Keratinocyte (primary cell): ENCODE results near the gene IQSEC3. TPM values are rescaled to one million over a fixed set of nuclear protein-coding genes. Genes with fewer than 3 reads are reported as not detected.

ENCODE experiments used
- DNase-seq: peaks from one replicate; pipeline ENCODE4 v3.0.0-alpha.2; 2011; ENCODE audit warnings: low read depth, missing footprints, low spot score
- FAIRE-seq: peaks from 2 replicates; lab custom pipeline; 2011; peaks lifted over from hg19 to GRCh38; lab: Jason Lieb, UNC
- H2AFZ ChIP-seq: 2 replicates; pipeline ENCODE4 v1.6.0; 2012; ENCODE audit warnings: low read length, control low read depth, inconsistent platforms; ENCODE audit not compliant: control insufficient read depth
- H3K27ac ChIP-seq: 2 replicates; pipeline ENCODE4 v1.5.1; 2011; ENCODE audit warnings: low read length; ENCODE audit not compliant: control insufficient read depth, insufficient read depth
- H3K27me3 ChIP-seq: 3 replicates; pipeline ENCODE4 v1.6.0; 2011; ENCODE audit warnings: low read length; ENCODE audit not compliant: control insufficient read depth, insufficient read depth; ENCODE audit errors: extremely low read depth
- H3K36me3 ChIP-seq, 2 experiments: 2 replicates in 1 of 2; 3 replicates in 1 of 2; pipeline ENCODE4 v1.5.1; 2011; ENCODE audit warnings: low read length in 2 of 2, mild to moderate bottlenecking in 1 of 2; ENCODE audit not compliant: control insufficient read depth in 2 of 2, insufficient read depth in 2 of 2; ENCODE audit errors: extremely low read depth in 1 of 2
- H3K4me1 ChIP-seq: 3 replicates; pipeline ENCODE4 v1.5.1; 2011; ENCODE audit warnings: low read length; ENCODE audit not compliant: control insufficient read depth, insufficient read depth; ENCODE audit errors: extremely low read depth
- H3K4me2 ChIP-seq: 3 replicates; pipeline ENCODE4 v1.6.0; 2011; ENCODE audit warnings: low read depth, low read length; ENCODE audit not compliant: control insufficient read depth, insufficient read depth; ENCODE audit errors: extremely low read depth
- H3K4me3 ChIP-seq, 3 experiments: fragments of 200-600 bp in 1 of 3; sonication (generic) in 1 of 3; 2 replicates in 2 of 3; 3 replicates in 1 of 3; pipeline ENCODE4 v1.5.1; 2011 to 2016; ENCODE audit warnings: low read length in 3 of 3, mild to moderate bottlenecking in 3 of 3, control low read depth in 2 of 3, inconsistent platforms in 1 of 3, low read depth in 1 of 3, mixed read lengths in 1 of 3, mixed run types in 1 of 3, moderate library complexity in 1 of 3; ENCODE audit not compliant: control insufficient read depth in 2 of 3, insufficient read depth in 2 of 3; ENCODE audit errors: extremely low read depth in 1 of 3
- H3K79me2 ChIP-seq: 2 replicates; pipeline ENCODE4 v1.6.0; 2012; ENCODE audit warnings: low read length; ENCODE audit not compliant: control insufficient read depth, insufficient read depth
- H3K9ac ChIP-seq: 3 replicates; pipeline ENCODE4 v1.6.0; 2011; ENCODE audit warnings: low read length; ENCODE audit not compliant: control insufficient read depth, insufficient read depth; ENCODE audit errors: extremely low read depth
- H3K9me1 ChIP-seq: 3 replicates; pipeline ENCODE4 v1.6.0; 2011; ENCODE audit warnings: low read length; ENCODE audit not compliant: control insufficient read depth, insufficient read depth; ENCODE audit errors: extremely low read depth
- H3K9me3 ChIP-seq: 2 replicates; pipeline ENCODE4 v1.5.1; 2012; ENCODE audit warnings: low read depth, low read length; ENCODE audit not compliant: control insufficient read depth
- H4K20me1 ChIP-seq: 3 replicates; pipeline ENCODE4 v1.6.0; 2011; ENCODE audit warnings: low read length; ENCODE audit not compliant: control insufficient read depth, insufficient read depth; ENCODE audit errors: extremely low read depth
- EZH2 ChIP-seq: IDR thresholded peaks from one replicate; pipeline ENCODE4 v1.6.1; 2012; ENCODE audit warnings: inconsistent platforms, mild to moderate bottlenecking, low read length, moderate library complexity
- dilution Hi-C: fragments of 300-500 bp; cut with MboI; formaldehyde crosslinking; loops from one replicate; pipeline ENCODE4 v1.7.0; 2020; ENCODE audit warnings: low sequenced_read_pairs; ENCODE audit not compliant: extremely low pct_ligation_motif_present
- polyA plus RNA-seq, 5 experiments: library from polyadenylated mRNA; depleted of rRNA in 3 of 5; stranded (reverse) in 3 of 5; stranded (forward) in 1 of 5; unstranded in 1 of 5; fragments of >200 nt; gene quantifications; 1 replicate in 1 of 5; 2 replicates in 3 of 5; 3 replicates in 1 of 5; pipeline versions ENCODE4 v1.2.1 to v1.2.3, GENCODE V29; 2011 to 2012; ENCODE audit warnings: missing spikeins in 2 of 5, low read depth in 1 of 5, low replicate concordance in 1 of 5
- TF ChIP-seq, protein P1 (sequence below), 3 experiments: IDR thresholded peaks in 1 of 3; conservative IDR thresholded peaks in 1 of 3; optimal IDR thresholded peaks in 1 of 3; 2 replicates in 2 of 3; 3 replicates in 1 of 3; pipeline versions ENCODE3 to v1.5.1; 2011; ENCODE audit warnings: low read length in 3 of 3, mild to moderate bottlenecking in 3 of 3, moderate library complexity in 2 of 3, control low read depth in 1 of 3, inconsistent platforms in 1 of 3; ENCODE audit not compliant: insufficient read depth in 2 of 3; ENCODE audit errors: extremely low read depth in 1 of 3

The IQSEC3 gene
- polyA plus RNA-seq, 1 donor (not counting 4 experiments of a cell fraction or from before 2014, with no cell fraction given) = not detected

DNA sequence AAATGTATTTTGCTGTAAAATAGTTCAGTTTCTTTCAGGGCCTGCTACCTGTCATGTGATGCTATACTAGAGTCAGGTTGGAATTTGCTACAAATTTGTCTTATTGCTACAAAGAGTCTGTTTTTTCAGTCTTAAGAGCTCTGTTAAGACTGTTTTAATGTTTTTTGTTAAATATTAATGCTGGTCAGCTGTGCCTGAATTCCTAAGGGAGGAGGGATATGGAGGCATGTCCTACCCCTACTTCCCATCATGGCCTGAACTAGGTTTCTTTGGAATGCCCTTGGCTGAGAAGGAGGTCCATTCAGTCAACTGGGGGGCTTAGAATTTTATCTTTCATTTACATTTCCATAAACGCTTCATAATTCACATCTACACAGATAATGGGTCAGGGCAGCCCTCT, 30.0 kb downstream of the IQSEC3 start:
- Histone ChIP-seq H2AFZ (no peak overlapping the region), H3K4me1 (no peaks in the 10 kb centered on the region), H3K27ac (no peak overlapping the region), H3K9me3 (no peaks in the 10 kb centered on the region), H3K36me3 (no peaks in the 10 kb centered on the region), H4K20me1 (no peaks in the 10 kb centered on the region), H3K9me1 (no peaks in the 10 kb centered on the region), H3K4me2 (no peak overlapping the region), H3K4me3 (no peak overlapping the region), H3K9ac (no peak overlapping the region), H3K27me3 (peaks cover 38% of the 10 kb centered on the region), H3K79me2 (no peaks in the 10 kb centered on the region)
- dilution Hi-C loops = no loop called here
- DNase-seq (no peak), FAIRE-seq (no peak)
- TF ChIP-seq, protein P1, sequence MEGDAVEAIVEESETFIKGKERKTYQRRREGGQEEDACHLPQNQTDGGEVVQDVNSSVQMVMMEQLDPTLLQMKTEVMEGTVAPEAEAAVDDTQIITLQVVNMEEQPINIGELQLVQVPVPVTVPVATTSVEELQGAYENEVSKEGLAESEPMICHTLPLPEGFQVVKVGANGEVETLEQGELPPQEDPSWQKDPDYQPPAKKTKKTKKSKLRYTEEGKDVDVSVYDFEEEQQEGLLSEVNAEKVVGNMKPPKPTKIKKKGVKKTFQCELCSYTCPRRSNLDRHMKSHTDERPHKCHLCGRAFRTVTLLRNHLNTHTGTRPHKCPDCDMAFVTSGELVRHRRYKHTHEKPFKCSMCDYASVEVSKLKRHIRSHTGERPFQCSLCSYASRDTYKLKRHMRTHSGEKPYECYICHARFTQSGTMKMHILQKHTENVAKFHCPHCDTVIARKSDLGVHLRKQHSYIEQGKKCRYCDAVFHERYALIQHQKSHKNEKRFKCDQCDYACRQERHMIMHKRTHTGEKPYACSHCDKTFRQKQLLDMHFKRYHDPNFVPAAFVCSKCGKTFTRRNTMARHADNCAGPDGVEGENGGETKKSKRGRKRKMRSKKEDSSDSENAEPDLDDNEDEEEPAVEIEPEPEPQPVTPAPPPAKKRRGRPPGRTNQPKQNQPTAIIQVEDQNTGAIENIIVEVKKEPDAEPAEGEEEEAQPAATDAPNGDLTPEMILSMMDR (optimal IDR thresholded peaks at IDR 0.05 in 1 of 3, IDR thresholded peaks at IDR 0.05 in 1 of 3, conservative IDR thresholded peaks at IDR 0.05 in 1 of 3; ENCODE audit: extremely low read depth in 1 of 3, insufficient read depth in 2 of 3, low read length in 3 of 3) = no peak
- no peak for TF ChIP-seq EZH2

- Histone ChIP-seq H4K20me1 (no peaks in the 10 kb centered on the region), H3K9ac (no peak overlapping the region), H3K9me3 (no peaks in the 10 kb centered on the region), H3K4me2 (no peak overlapping the region), H3K27me3 (peaks cover 39% of the 10 kb centered on the region), H3K27ac (no peak overlapping the region), H2AFZ (no peak overlapping the region), H3K4me1 (no peaks in the 10 kb centered on the region), H3K36me3 (no peaks in the 10 kb centered on the region), H3K4me3 (no peak overlapping the region), H3K9me1 (no peaks in the 10 kb centered on the region), H3K79me2 (no peaks in the 10 kb centered on the region)
- TF ChIP-seq EZH2 = peak; percentile 36
- TF ChIP-seq, protein P1 (optimal IDR thresholded peaks at IDR 0.05 in 1 of 3, IDR thresholded peaks at IDR 0.05 in 1 of 3, conservative IDR thresholded peaks at IDR 0.05 in 1 of 3; ENCODE audit: extremely low read depth in 1 of 3, insufficient read depth in 2 of 3, low read length in 3 of 3) = no peak
- DNase-seq (no peak), FAIRE-seq (no peak)
- dilution Hi-C loops = no loop called here
These were observed 32.4 kb downstream of the IQSEC3 start for GRCh38 chr12:98924-99352.
